ENCODE results near the gene MSL1.
A peak's percentile ranks its signal among the peaks of the same experiment; 100 is the strongest.

MSL1 gene

GRCh38 chr17:40168262-40168832 is 46.6 kb downstream of the MSL1 start:
- Histone ChIP-seq H3K4me3 (ENCODE audit: low read depth, low read length) (no peak overlapping the region), H2AFZ (ENCODE audit: low read length, unreplicated experiment) (no peak overlapping the region), H3K79me2 (ENCODE audit: control insufficient read depth, insufficient read depth, low read length, unreplicated experiment) (no peaks in the 10 kb centered on the region), H3K27ac (ENCODE audit: low read depth, low read length) (no peak overlapping the region), H3K36me3 (ENCODE audit: insufficient read depth, low read length) (peaks cover 34% of the 10 kb centered on the region), H3K27me3 (ENCODE audit: insufficient read depth, low read length) (no peaks in the 10 kb centered on the region), H3K4me1 (ENCODE audit: control insufficient read depth, insufficient read depth, low read length, unreplicated experiment) (no peaks in the 10 kb centered on the region)

GRCh38 chr17:40170325-40170724 is 48.6 kb downstream of the MSL1 start:
- Histone ChIP-seq H3K36me3 (ENCODE audit: insufficient read depth, low read length) (peaks cover 34% of the 10 kb centered on the region), H3K79me2 (ENCODE audit: control insufficient read depth, insufficient read depth, low read length, unreplicated experiment) (no peaks in the 10 kb centered on the region), H3K27me3 (ENCODE audit: insufficient read depth, low read length) (no peaks in the 10 kb centered on the region), H3K4me3 (ENCODE audit: low read depth, low read length) (no peak overlapping the region), H3K4me1 (ENCODE audit: control insufficient read depth, insufficient read depth, low read length, unreplicated experiment) (no peaks in the 10 kb centered on the region), H2AFZ (ENCODE audit: low read length, unreplicated experiment) (no peak overlapping the region), H3K27ac (ENCODE audit: low read depth, low read length) (no peak overlapping the region)

GRCh38 chr17:40171750-40172149 is 50.0 kb downstream of the MSL1 start:
- H3K27me3 ChIP-seq (ENCODE audit: insufficient read depth, low read length): no peaks in the 10 kb centered on the region
- H3K4me1 ChIP-seq (ENCODE audit: control insufficient read depth, insufficient read depth, low read length, unreplicated experiment): peaks cover 2% of the 10 kb centered on the region
- H3K79me2 ChIP-seq (ENCODE audit: control insufficient read depth, insufficient read depth, low read length, unreplicated experiment): no peaks in the 10 kb centered on the region
- H3K27ac ChIP-seq (ENCODE audit: low read depth, low read length): no peak overlapping the region
- no peak overlapping the region for H2AFZ ChIP-seq (ENCODE audit: low read length, unreplicated experiment)
- peaks cover 29% of the 10 kb centered on the region for H3K36me3 ChIP-seq (ENCODE audit: insufficient read depth, low read length)
- H3K4me3 ChIP-seq (ENCODE audit: low read depth, low read length): no peak overlapping the region

- no peaks in the 10 kb centered on the region for H3K79me2 ChIP-seq (ENCODE audit: control insufficient read depth, insufficient read depth, low read length, unreplicated experiment)
- H3K4me1 ChIP-seq (ENCODE audit: control insufficient read depth, insufficient read depth, low read length, unreplicated experiment): peaks cover 8% of the 10 kb centered on the region
- peaks cover 29% of the 10 kb centered on the region for H3K36me3 ChIP-seq (ENCODE audit: insufficient read depth, low read length)
- no peak overlapping the region for H3K27ac ChIP-seq (ENCODE audit: low read depth, low read length)
- no peak overlapping the region for H3K4me3 ChIP-seq (ENCODE audit: low read depth, low read length)
- no peak overlapping the region for H2AFZ ChIP-seq (ENCODE audit: low read length, unreplicated experiment)
- no peaks in the 10 kb centered on the region for H3K27me3 ChIP-seq (ENCODE audit: insufficient read depth, low read length)
Measured at GRCh38 chr17:40173091-40173777, 51.5 kb downstream of the MSL1 start.

- Histone ChIP-seq H2AFZ (ENCODE audit: low read length, unreplicated experiment) (no peak overlapping the region), H3K79me2 (ENCODE audit: control insufficient read depth, insufficient read depth, low read length, unreplicated experiment) (no peaks in the 10 kb centered on the region), H3K4me3 (ENCODE audit: low read depth, low read length) (no peak overlapping the region), H3K27ac (ENCODE audit: low read depth, low read length) (no peak overlapping the region), H3K27me3 (ENCODE audit: insufficient read depth, low read length) (no peaks in the 10 kb centered on the region), H3K36me3 (ENCODE audit: insufficient read depth, low read length) (peaks cover 27% of the 10 kb centered on the region), H3K4me1 (ENCODE audit: control insufficient read depth, insufficient read depth, low read length, unreplicated experiment) (peaks cover 8% of the 10 kb centered on the region)
Measured at GRCh38 chr17:40173778-40174135, 52.0 kb downstream of the MSL1 start.

- Histone ChIP-seq H2AFZ (ENCODE audit: low read length, unreplicated experiment) (no peak overlapping the region), H3K36me3 (ENCODE audit: insufficient read depth, low read length) (peaks cover 20% of the 10 kb centered on the region; the same call in 1 of the 2 replicates), H3K79me2 (ENCODE audit: control insufficient read depth, insufficient read depth, low read length, unreplicated experiment) (no peaks in the 10 kb centered on the region), H3K27ac (ENCODE audit: low read depth, low read length) (no peak overlapping the region), H3K4me3 (ENCODE audit: low read depth, low read length) (no peak overlapping the region), H3K4me1 (ENCODE audit: control insufficient read depth, insufficient read depth, low read length, unreplicated experiment) (peaks cover 10% of the 10 kb centered on the region), H3K27me3 (ENCODE audit: insufficient read depth, low read length) (no peaks in the 10 kb centered on the region)
Measured at GRCh38 chr17:40174514-40174913, 52.7 kb downstream of the MSL1 start.

GRCh38 chr17:40175928-40176753 is 54.4 kb downstream of the MSL1 start:
- H3K27ac ChIP-seq (ENCODE audit: low read depth, low read length): no peak overlapping the region
- peaks cover 23% of the 10 kb centered on the region for H3K4me1 ChIP-seq (ENCODE audit: control insufficient read depth, insufficient read depth, low read length, unreplicated experiment)
- H3K79me2 ChIP-seq (ENCODE audit: control insufficient read depth, insufficient read depth, low read length, unreplicated experiment): no peaks in the 10 kb centered on the region
- no peaks in the 10 kb centered on the region for H3K27me3 ChIP-seq (ENCODE audit: insufficient read depth, low read length)
- H3K36me3 ChIP-seq (ENCODE audit: insufficient read depth, low read length): peaks cover 6% of the 10 kb centered on the region; the same call in 1 of the 2 replicates
- no peak overlapping the region for H3K4me3 ChIP-seq (ENCODE audit: low read depth, low read length)
- no peak overlapping the region for H2AFZ ChIP-seq (ENCODE audit: low read length, unreplicated experiment)

- no peaks in the 10 kb centered on the region for H3K79me2 ChIP-seq (ENCODE audit: control insufficient read depth, insufficient read depth, low read length, unreplicated experiment)
- H2AFZ ChIP-seq (ENCODE audit: low read length, unreplicated experiment): no peak overlapping the region
- no peak overlapping the region for H3K27ac ChIP-seq (ENCODE audit: low read depth, low read length)
- H3K36me3 ChIP-seq (ENCODE audit: insufficient read depth, low read length): peaks cover 4% of the 10 kb centered on the region; the same call in 1 of the 2 replicates
- peaks cover 23% of the 10 kb centered on the region for H3K4me1 ChIP-seq (ENCODE audit: control insufficient read depth, insufficient read depth, low read length, unreplicated experiment)
- H3K4me3 ChIP-seq (ENCODE audit: low read depth, low read length): peak overlapping the region; percentile 57; the same call in 1 of the 2 replicates
- no peaks in the 10 kb centered on the region for H3K27me3 ChIP-seq (ENCODE audit: insufficient read depth, low read length)
Measured at GRCh38 chr17:40176754-40177110, 55.0 kb downstream of the MSL1 start.

GRCh38 chr17:40177275-40177874 is 55.6 kb downstream of the MSL1 start, which contains the start of gene RAPGEFL1:
TSS of gene RAPGEFL1 (plus strand) at chr17:40177470. CDS start at chr17:40177862, 392 bp downstream.
- no peak within 1 kb of the TSS for H2AFZ ChIP-seq (ENCODE audit: low read length, unreplicated experiment)
- no peaks in the 10 kb centered on the region for H3K79me2 ChIP-seq (ENCODE audit: control insufficient read depth, insufficient read depth, low read length, unreplicated experiment)
- no peak within 1 kb of the TSS for H3K27ac ChIP-seq (ENCODE audit: low read depth, low read length)
- peaks cover 23% of the 10 kb centered on the region for H3K4me1 ChIP-seq (ENCODE audit: control insufficient read depth, insufficient read depth, low read length, unreplicated experiment)
- H3K4me3 ChIP-seq (ENCODE audit: low read depth, low read length): peak within 1 kb of the TSS; percentile 57
- peaks cover under 1% of the 10 kb centered on the region; the same call in 1 of the 2 replicates for H3K36me3 ChIP-seq (ENCODE audit: insufficient read depth, low read length)
- H3K27me3 ChIP-seq (ENCODE audit: insufficient read depth, low read length): no peaks in the 10 kb centered on the region

- Histone ChIP-seq H3K27me3 (ENCODE audit: insufficient read depth, low read length) (no peaks in the 10 kb centered on the region), H3K79me2 (ENCODE audit: control insufficient read depth, insufficient read depth, low read length, unreplicated experiment) (no peaks in the 10 kb centered on the region), H2AFZ (ENCODE audit: low read length, unreplicated experiment) (no peak overlapping the region), H3K36me3 (ENCODE audit: insufficient read depth, low read length) (no peaks in the 10 kb centered on the region), H3K4me3 (ENCODE audit: low read depth, low read length) (no peak overlapping the region), H3K27ac (ENCODE audit: low read depth, low read length) (no peak overlapping the region), H3K4me1 (ENCODE audit: control insufficient read depth, insufficient read depth, low read length, unreplicated experiment) (peaks cover 23% of the 10 kb centered on the region)
Measured at GRCh38 chr17:40178021-40178601, 56.3 kb downstream of the MSL1 start.

Measured in ACC112 (cell line).